MCF 10A (cell line): Measurements from ENCODE around the gene MCC. TPM values are rescaled to one million over a fixed set of nuclear protein-coding genes. Genes with fewer than 3 reads are reported as not detected.

Experiments
- Bru-seq: library from RNA; stranded (reverse); fragments of 400-500 nt; gene quantifications from one replicate; lab custom pipeline; 2021; lab: Mats Ljungman, UMichigan
- BruChase-seq, 2 experiments: library from RNA; stranded (reverse); fragments of 400-500 nt; gene quantifications; one replicate each; lab custom pipeline; 2021; lab: Mats Ljungman, UMichigan
- BruUV-seq: library from RNA; stranded (reverse); fragments of 400-500 nt; replicated peaks from 2 replicates; lab custom pipeline; 2021; lab: Mats Ljungman, UMichigan
- CTCF ChIA-PET: fragments of 300-600 bp; sonication (Branson Sonifier 250); formaldehyde crosslinking; extraction: SDS; loops from one replicate; lab custom pipeline; 2021; ENCODE audit warnings: antibody characterized with exemption, inconsistent platforms; lab: Yijun Ruan, JAX
- POLR2A ChIA-PET: fragments of 300-600, 350-650 bp; sonication (Branson Sonifier 250); formaldehyde crosslinking; extraction: SDS; loops from one replicate; lab custom pipeline; 2020; ENCODE audit warnings: antibody characterized with exemption, inconsistent platforms; lab: Yijun Ruan, JAX
- DNase-seq: peaks from one replicate; pipeline ENCODE4 v3.0.0-alpha.2; 2018; ENCODE audit not compliant: unreplicated experiment
- H3K27ac Mint-ChIP-seq: one replicate; pipeline ENCODE4 v1.8.0; 2022; ENCODE audit warnings: mild to moderate bottlenecking, low read depth, mixed read lengths; ENCODE audit not compliant: unreplicated experiment
- H3K27me3 Mint-ChIP-seq: one replicate; pipeline ENCODE4 v1.8.0; 2022; ENCODE audit warnings: mixed read lengths; ENCODE audit not compliant: insufficient read depth, unreplicated experiment
- H3K36me3 Mint-ChIP-seq: one replicate; pipeline ENCODE4 v1.8.0; 2022; ENCODE audit warnings: mild to moderate bottlenecking, moderate library complexity, mixed read lengths; ENCODE audit not compliant: insufficient read depth, unreplicated experiment
- H3K4me1 Mint-ChIP-seq: one replicate; pipeline ENCODE4 v1.8.0; 2022; ENCODE audit warnings: mixed read lengths; ENCODE audit not compliant: insufficient read depth, unreplicated experiment
- H3K4me3 Mint-ChIP-seq: one replicate; pipeline ENCODE4 v1.8.0; 2022; ENCODE audit warnings: mild to moderate bottlenecking, moderate library complexity, mixed read lengths; ENCODE audit not compliant: unreplicated experiment
- H3K9me3 Mint-ChIP-seq: one replicate; pipeline ENCODE4 v1.8.0; 2022; ENCODE audit warnings: mixed read lengths; ENCODE audit not compliant: unreplicated experiment
- CTCF ChIP-seq: fragments of 200-600 bp; IDR thresholded peaks from one replicate; pipeline ENCODE4 v1.8.0; 2022; ENCODE audit warnings: antibody characterized with exemption, mild to moderate bottlenecking; ENCODE audit not compliant: unreplicated experiment
- intact Hi-C: fragments of 100-400 bp; cut with micrococcal nuclease; formaldehyde crosslinking; loops from 2 replicates; pipeline ENCODE4 v1.14.1; 2022
- long read RNA-seq: library from polyadenylated mRNA; stranded (forward); transcript quantifications from one replicate; pipeline ENCODE4 v2.0.0, GENCODE V29; 2022
- total RNA-seq: library from RNA; stranded (reverse); gene quantifications from 2 replicates; pipeline ENCODE4 v1.2.3, GENCODE V29; 2022

Gene MCC
- total RNA-seq: 25.3 and 28.2 TPM in 2 replicates
- Bru-seq, nascent RNA: percentile 72 among the genes with signal in this experiment
- percentile 66 among the genes with signal in this experiment for BruChase-seq, experiment 1, labeled RNA remaining after a 6-hour chase
- percentile 63 among the genes with signal in this experiment for BruChase-seq, experiment 2, labeled RNA remaining after a 2-hour chase
- long read RNA-seq, full-length matches to known transcripts: 16 of 33 reads
- long read RNA-seq, partial matches to known transcripts: 1 of 33 reads
- long read RNA-seq, other reads (novel, unspliced or antisense): 16 of 33 reads

GRCh38 chr5:113487781-113488644 lies at the start of gene MCC:
Gene MCC (minus strand): TSS chr5:113488453.
- intact Hi-C loops: loop anchor here (2.0 kb wide), 1 partner anchor 17 kb away; no protein-coding TSS in a partner anchor
- H3K27me3 Mint-ChIP-seq: no peaks in the 10 kb centered on the region
- CTCF ChIA-PET: interaction anchor here (0.6 to 5.6 kb wide), 11 partner anchors 9 to 492 kb away, joined by 3 to 40 read pairs (median 5); partner anchors contain the start of gene YTHDC2
- H3K27ac Mint-ChIP-seq: peak within 1 kb of the TSS; percentile 82
- no TSS peak for BruUV-seq
- no peak for TF ChIP-seq CTCF
- POLR2A ChIA-PET: interaction anchor here (0.6 to 4.8 kb wide), 28 partner anchors 9 to 518 kb away, joined by 3 to 37 read pairs (median 6); partner anchors contain the start of genes DCP2 and YTHDC2
- H3K9me3 Mint-ChIP-seq: no peaks in the 10 kb centered on the region
- H3K36me3 Mint-ChIP-seq: peaks cover 8% of the 10 kb centered on the region
- H3K4me3 Mint-ChIP-seq: peak within 1 kb of the TSS; percentile 90
- peaks cover 20% of the 10 kb centered on the region for H3K4me1 Mint-ChIP-seq
- peak; percentile 80 for DNase-seq

GRCh38 chr5:113531481-113532159 lies 43.4 kb upstream of the MCC start:
- Mint-ChIP-seq H3K4me3 (no peak overlapping the region), H3K9me3 (peaks cover 7% of the 10 kb centered on the region), H3K27ac (no peak overlapping the region), H3K4me1 (no peaks in the 10 kb centered on the region), H3K36me3 (peaks cover 56% of the 10 kb centered on the region), H3K27me3 (no peaks in the 10 kb centered on the region)
- intact Hi-C loops: no loop called here
- CTCF ChIA-PET: interaction anchor here (0.7 to 2.5 kb wide), 4 partner anchors 18 to 536 kb away, joined by 3 to 7 read pairs (median 4); no protein-coding TSS in a partner anchor
- no peak for TF ChIP-seq CTCF
- DNase-seq: no peak
- POLR2A ChIA-PET: no interaction called here
- no TSS peak for BruUV-seq

GRCh38 chr5:113527746-113528145 lies 39.5 kb upstream of the MCC start:
- BruUV-seq: no TSS peak
- H3K27ac Mint-ChIP-seq: no peak overlapping the region
- no peaks in the 10 kb centered on the region for H3K27me3 Mint-ChIP-seq
- no peaks in the 10 kb centered on the region for H3K4me1 Mint-ChIP-seq
- no peak for DNase-seq
- H3K36me3 Mint-ChIP-seq: peaks cover 23% of the 10 kb centered on the region
- intact Hi-C loops: no loop called here
- H3K9me3 Mint-ChIP-seq: peaks cover 7% of the 10 kb centered on the region
- no peak for TF ChIP-seq CTCF
- ChIA-PET CTCF (interaction anchor here (0.7 kb wide), 1 partner anchor 10 kb away, joined by 3 read pairs; no protein-coding TSS in a partner anchor), POLR2A (no interaction called here)
- no peak overlapping the region for H3K4me3 Mint-ChIP-seq
